ENCODE data around the gene TMC1. TPM values are rescaled to one million over a fixed set of nuclear protein-coding genes. Genes with fewer than 3 reads are reported as not detected.

The TMC1 gene
- total RNA-seq, 2 donors from 2014 or later: 0.69 to 1.00 TPM

DNA sequence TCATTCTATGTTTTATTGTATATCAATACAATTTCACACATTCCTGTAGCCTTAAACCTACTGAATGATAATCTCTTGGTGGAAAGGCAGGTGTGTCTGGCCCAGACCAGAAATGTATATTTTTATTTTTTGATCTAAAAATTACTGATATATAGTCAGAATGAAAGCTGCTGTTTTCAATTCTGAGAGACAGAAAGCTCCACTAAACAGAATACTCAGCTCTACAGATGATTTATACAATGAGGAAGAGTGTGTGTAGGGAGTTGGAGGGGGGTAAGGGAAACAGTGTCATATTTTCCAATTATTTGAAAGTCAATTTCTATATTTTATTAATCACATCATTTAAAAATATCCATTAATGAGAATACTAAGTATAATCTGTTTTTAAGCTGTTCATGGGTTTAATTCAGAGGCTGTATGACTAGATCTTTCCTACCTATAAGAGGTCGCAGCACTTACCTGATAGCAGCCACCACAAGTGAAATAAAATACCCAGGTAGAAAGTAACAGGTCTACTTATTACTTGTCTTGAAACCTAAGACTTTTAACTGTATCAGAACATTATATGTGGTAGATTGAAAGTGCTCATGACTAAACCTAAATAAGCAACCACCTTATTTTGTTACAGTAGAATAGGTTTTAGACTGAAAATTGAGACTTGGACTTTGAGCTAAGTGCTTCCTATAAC, 183.4 kb downstream of the TMC1 start:
- intact Hi-C loops (cut with DNase I): no loop called here
- DNase-seq (ENCODE audit: low spot score): no peak

- intact Hi-C loops (cut with DNase I): no loop called here
- DNase-seq (ENCODE audit: low spot score): no peak
Measured at GRCh38 chr9:72718503-72718902, 197.1 kb downstream of the TMC1 start.

GRCh38 chr9:72721067-72721466, 199.7 kb downstream of the TMC1 start:
- no peak for DNase-seq (ENCODE audit: low spot score)
- intact Hi-C loops (cut with DNase I): no loop called here

- no peak for DNase-seq (ENCODE audit: low spot score)
- intact Hi-C loops (cut with DNase I): no loop called here
Measured at GRCh38 chr9:72726947-72727346, 205.5 kb downstream of the TMC1 start.

GRCh38 chr9:72728031-72728770, 206.8 kb downstream of the TMC1 start:
- no peak for DNase-seq (ENCODE audit: low spot score)
- intact Hi-C loops (cut with DNase I): no loop called here

DNA sequence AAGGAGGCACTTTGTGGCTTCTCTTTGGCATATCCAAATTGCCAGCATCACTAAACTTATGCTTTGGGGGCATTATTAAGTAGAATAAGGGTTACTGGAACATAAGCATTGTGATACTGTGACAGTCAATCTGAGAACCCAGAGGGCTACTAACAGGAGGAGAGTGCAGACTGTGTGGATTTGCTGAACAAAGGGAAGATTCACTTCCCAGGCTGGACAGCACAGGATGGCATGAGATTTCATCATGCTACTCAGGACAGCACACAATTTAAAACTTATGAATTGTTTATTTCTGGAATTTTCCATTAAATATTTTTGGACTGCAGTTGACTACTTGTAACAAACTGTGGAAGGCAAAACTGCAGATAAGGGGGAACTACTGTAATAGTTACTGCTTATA, 212.5 kb downstream of the TMC1 start:
- intact Hi-C loops (cut with DNase I): no loop called here
- no peak for DNase-seq (ENCODE audit: low spot score)

GRCh38 chr9:72734631-72735030, 213.2 kb downstream of the TMC1 start:
- intact Hi-C loops (cut with DNase I): no loop called here
- no peak for DNase-seq (ENCODE audit: low spot score)

GRCh38 chr9:72743836-72744235, 222.4 kb downstream of the TMC1 start:
- no peak for DNase-seq (ENCODE audit: low spot score)
- intact Hi-C loops (cut with DNase I): no loop called here

GRCh38 chr9:72749276-72749675, 227.9 kb downstream of the TMC1 start:
- DNase-seq (ENCODE audit: low spot score): no peak

DNA sequence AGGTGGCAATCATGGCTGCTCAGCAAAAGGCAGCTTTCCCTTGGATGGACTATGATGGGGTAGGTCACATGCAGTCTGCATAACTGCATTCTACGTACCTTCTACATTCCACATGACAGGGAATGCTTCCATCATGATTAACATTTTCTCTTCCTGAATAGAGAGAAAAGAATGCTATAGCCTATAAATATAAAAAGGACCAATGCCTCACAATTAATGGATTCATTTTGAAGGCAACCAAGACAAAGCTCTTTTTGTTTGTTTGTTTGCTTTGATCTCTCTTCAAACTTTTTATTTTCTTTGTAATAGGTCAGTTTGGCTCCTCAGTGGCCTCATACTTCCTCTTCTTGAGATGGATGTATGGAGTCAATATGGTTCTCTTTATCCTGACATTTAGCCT, 230.1 kb downstream of the TMC1 start:
- no peak for DNase-seq (ENCODE audit: low spot score)
- intact Hi-C loops (cut with DNase I): no loop called here

More at GRCh38 chr9:72749276-72749675, 227.9 kb downstream of the TMC1 start:
- intact Hi-C loops (cut with DNase I): no loop called here

GRCh38 chr9:72753266-72753893, 232.0 kb downstream of the TMC1 start:
- intact Hi-C loops (cut with DNase I): no loop called here
- no peak for DNase-seq (ENCODE audit: low spot score)

DNA sequence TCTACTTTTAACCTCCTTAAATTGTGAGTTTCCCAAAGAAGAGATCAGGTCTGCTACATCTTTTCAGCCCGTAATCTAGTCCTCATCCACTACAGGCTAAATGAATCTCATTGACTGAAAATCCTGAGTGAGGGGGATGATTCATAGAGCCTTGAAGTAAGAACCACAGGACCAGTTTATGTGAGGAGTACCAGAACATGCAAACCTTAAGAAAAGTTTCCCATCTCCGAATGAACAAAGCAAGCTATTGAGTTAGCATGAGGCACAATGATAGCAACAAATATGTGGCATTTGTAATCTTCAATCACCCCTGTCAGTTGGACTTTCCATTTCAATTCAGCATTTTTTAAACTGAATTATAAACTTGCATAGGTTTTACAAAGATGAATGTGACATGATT, 234.4 kb downstream of the TMC1 start:
- intact Hi-C loops (cut with DNase I): no loop called here
- DNase-seq (ENCODE audit: low spot score): no peak

DNA sequence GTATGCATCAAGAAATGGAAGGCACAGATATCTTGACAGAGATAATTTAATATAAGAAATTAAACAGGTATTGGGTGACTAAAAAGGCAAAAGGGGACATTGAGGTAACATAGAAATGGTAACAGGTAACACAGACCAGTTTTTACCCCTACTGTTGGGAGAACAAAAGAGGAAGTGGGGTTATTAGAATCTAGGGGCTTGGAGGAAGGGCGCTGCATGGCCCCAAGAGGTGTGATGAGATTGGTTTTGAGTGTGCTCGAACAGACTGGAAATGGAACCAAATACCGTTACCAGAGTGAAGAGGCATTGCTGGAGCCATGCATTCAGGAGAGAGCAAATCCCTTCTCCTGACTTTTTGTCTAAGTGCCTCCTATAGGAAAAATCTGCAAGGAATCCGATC, 237.5 kb downstream of the TMC1 start:
- no peak for DNase-seq (ENCODE audit: low spot score)
- intact Hi-C loops (cut with DNase I): no loop called here

DNA sequence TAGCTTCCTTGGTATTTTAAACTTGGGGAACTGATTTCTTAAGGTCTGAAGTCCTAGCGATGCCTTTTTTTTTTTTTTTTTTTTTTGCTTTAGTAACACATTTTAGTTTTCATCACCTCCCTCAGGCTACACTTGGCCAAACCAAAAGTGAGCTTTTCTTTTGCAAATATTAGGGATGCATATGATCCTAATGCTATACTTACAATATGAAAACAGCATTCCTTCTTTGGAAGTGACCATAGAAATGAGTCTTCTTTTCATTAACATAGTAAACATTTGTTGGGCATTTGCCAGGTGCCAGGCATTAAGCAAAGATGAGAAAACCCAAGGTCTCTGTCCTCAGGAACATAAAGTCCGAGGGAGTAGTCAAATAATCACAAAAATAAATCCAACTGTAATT, 241.6 kb downstream of the TMC1 start:
- no peak for DNase-seq (ENCODE audit: low spot score)
- intact Hi-C loops (cut with DNase I): no loop called here

GRCh38 chr9:72769546-72769945, 248.1 kb downstream of the TMC1 start:
- DNase-seq (ENCODE audit: low spot score): no peak
- intact Hi-C loops (cut with DNase I): no loop called here

GRCh38 chr9:72772661-72773060, 251.3 kb downstream of the TMC1 start:
- intact Hi-C loops (cut with DNase I): no loop called here
- no peak for DNase-seq (ENCODE audit: low spot score)

- intact Hi-C loops (cut with DNase I): no loop called here
- no peak for DNase-seq (ENCODE audit: low spot score)
Measured at GRCh38 chr9:72773570-72773969, 252.2 kb downstream of the TMC1 start.

DNA sequence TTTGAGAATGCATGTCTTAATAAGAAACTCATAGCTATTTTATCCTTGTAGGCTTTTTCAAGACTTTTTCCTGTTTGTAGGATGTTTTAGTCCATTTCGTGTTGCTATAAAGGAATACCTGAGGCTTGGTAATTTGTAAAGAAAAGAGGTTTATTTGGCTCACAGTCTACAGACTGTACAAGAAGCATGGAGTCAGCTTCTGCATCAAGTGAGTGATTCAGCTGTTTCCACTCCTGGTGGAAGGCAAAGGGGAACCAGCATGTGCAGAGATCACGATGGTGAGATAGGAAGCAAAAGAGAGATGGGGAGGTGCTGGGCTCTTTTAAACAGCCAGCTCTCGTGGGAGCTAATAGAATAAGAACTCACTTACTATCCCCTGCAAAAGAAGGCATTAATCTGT, 254.2 kb downstream of the TMC1 start:
- DNase-seq (ENCODE audit: low spot score): no peak
- intact Hi-C loops (cut with DNase I): no loop called here

GRCh38 chr9:72779614-72780013, 258.2 kb downstream of the TMC1 start:
- intact Hi-C loops (cut with DNase I): no loop called here
- DNase-seq (ENCODE audit: low spot score): no peak

GRCh38 chr9:72786948-72787347, 265.5 kb downstream of the TMC1 start:
- intact Hi-C loops (cut with DNase I): no loop called here

More at GRCh38 chr9:72786948-72787347, 265.5 kb downstream of the TMC1 start:
- DNase-seq (ENCODE audit: low spot score): no peak
